HL-60/S4 treated with retinoic acid at 250 ng/mL for 4 days and 3 days (cell line): ENCODE results near the gene HMGB2.

Experiments
- in situ Hi-C: fragments of 300-500 bp; cut with MboI; formaldehyde crosslinking; loops from 2 replicates; pipeline ENCODE4 v1.7.0; 2022; ENCODE audit warnings: low sequenced_read_pairs

The HMGB2 gene

DNA sequence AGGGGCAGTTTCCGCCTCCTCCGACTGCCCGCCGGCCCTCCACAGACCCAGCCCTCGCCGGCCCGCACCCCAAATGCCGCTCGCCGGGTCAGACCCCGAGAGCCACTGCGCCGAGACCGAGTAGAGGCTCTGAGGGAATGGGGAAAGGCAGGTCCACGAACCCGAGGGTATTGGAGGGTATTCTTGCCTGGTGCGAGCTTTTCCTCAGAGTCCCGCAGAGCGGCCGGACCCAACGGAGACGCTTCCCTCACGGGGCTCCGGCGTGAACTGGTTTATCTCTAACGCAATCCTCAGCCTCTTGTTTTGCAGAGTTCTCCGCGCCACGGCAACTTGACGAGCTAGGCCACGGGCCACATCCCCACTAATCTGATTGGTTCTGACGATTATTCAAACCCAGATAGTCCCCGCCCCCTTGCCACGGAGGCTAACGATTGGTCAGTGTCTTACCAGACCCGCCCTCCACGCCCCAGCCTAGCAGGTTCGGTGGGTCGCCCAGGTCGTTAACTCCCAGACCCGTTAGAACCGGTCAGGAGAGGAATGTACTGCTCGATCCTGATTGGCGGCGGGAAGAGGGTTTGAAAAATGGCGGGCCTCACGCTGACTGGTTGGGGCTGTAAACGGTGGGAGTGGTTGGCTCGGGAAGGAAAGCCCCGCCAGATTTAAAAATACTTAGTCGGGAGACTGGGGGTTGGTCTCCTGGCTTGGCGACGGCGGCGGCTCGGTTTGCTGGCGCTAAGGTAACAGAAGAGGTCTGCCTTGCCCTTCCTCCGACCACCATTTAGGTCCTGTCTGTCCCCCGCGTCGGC lies at the start of gene HMGB2:
Gene HMGB2 (minus strand): TSS at position 274 of the 806 bp plus-strand sequence. CDS start 709 bp downstream, outside the sequence.
- in situ Hi-C loops, result no loop called here

DNA sequence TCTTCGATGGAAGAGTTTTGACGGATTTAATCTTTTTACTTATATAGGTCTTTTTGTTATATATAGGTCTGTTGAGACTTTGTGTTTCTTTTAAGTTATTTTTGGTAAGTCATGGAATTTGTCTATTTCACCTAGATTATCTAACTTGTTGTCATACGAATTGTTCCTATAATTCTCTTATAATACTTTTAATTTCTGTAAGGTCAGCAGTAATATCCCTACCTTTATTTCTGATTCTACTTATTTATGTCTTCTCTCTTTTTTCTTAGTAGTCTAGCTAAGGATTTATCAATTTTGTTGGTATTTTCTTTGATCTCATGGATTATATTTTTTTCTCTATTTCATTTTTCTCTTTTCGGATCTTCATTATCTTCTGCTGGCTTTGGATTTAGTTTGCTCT lies 48.2 kb upstream of the HMGB2 start:
- in situ Hi-C loops, result no loop called here

DNA sequence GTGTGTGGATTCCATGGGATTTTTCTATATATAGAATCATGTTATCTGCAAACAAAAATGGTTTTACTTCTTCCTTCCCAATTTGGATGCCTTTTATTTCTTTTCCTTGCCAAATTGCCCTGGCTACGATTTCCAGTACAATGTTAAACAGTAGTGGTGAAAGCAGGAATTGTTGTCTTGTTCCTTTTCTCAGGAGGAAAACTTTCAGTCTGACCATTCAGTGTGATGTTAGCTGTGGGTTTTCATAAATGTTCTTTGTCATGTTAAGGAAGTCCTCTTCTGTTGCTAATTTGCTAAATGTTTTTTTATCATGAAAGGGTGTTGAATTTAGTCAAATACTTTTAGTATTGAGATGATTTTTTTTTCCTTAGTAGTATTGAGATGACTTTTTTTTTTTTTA lies 47.5 kb upstream of the HMGB2 start:
- in situ Hi-C loops, result no loop called here

DNA sequence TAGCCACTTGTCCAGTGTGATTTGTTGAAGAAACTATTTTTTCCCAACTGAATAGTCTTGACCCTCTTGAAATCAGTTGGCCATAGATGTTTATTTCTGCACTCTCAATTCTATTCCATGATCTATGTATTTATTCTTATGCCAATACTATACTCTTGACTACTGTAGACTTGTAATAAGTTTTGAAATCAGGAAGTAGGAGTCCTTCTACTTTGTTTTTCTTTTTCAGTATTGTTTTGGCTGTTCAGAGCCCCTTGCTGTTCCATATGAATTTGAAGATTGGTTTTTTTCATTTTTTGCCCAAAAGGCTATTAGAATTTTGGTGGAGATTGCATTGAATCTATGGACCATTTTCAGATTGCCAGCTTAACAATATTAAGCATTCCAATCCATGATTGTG lies 46.8 kb upstream of the HMGB2 start:
- in situ Hi-C loops, result no loop called here

DNA sequence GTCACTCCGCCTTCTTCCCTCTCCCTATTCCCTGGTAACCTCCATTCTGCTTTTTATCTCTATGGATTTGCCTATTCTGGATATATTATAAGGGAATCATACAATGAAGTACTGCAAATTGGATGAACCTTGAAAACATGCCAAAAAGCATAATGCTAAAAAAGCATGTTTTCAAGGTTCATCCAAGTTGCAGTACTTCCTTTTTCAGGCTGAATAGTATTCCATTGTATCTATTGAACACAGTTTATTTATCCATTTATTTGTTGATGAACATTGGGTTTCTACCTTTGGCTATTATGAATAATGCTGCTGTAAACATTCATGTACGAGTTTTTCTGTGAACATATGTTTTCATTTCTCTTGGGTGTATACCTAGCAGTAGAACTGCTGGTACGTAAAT lies 45.8 kb upstream of the HMGB2 start:
- in situ Hi-C loops, result no loop called here

DNA sequence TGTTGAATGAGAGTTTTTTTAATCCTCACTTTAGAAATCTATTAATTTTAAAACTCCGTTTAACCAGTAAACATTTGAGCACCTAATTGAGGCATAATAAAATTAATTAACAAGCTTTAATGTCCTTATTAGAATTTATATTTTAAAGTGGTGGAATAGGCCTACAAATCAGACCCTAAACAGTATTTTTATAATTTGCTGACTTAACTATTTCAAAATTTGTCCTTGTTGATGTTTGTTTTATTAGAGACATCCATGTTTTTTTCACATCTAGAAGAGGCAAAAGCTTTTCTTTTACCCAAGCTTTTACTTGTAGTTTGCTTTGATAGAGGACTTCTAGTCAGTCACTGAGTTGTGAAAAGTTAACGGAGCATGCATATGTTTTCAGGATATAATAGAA lies 40.4 kb upstream of the HMGB2 start:
- in situ Hi-C loops, result no loop called here

DNA sequence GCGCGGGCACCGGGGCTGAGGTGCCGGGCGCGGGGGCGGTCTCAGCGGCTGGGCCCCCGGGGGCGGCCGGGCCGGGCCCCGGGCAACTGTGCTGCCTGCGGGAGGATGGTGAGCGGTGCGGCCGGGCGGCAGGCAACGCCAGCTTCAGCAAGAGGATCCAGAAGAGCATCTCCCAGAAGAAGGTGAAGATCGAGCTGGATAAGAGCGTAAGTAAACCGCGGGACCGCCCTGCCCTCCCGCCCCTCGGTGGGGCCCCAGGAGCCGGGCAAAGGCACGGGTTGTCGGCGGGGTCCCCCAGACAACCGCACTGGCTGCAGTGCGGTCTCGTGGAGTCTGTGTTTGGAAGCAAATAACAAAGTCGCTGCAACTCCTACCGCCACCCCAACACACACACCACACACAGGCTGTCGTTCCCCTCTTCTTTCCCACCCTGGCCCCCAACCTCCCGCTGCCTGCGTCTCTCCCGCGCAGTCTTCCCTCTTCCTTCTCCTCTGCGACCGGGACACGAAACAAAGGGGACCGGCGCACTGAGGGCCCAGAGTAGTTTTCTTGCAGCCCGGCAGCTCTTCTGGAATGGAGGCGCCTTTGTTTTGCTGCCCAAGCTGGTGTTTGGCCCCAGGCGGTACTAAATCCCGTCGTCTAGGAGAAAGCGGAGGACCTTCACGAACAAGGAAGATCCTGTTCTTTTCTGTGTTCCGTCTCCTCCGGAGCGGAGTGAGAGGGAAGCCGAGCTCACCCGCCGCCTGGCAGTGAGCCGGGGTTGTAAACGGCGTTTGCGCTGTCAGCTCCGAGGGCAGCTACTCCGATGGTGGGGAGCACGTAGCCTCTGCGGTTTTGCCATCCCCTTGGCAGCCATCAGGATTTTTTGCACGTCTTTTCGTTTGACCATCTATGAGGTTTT lies 37.4 kb upstream of the HMGB2 start:
- in situ Hi-C loops, result no loop called here

DNA sequence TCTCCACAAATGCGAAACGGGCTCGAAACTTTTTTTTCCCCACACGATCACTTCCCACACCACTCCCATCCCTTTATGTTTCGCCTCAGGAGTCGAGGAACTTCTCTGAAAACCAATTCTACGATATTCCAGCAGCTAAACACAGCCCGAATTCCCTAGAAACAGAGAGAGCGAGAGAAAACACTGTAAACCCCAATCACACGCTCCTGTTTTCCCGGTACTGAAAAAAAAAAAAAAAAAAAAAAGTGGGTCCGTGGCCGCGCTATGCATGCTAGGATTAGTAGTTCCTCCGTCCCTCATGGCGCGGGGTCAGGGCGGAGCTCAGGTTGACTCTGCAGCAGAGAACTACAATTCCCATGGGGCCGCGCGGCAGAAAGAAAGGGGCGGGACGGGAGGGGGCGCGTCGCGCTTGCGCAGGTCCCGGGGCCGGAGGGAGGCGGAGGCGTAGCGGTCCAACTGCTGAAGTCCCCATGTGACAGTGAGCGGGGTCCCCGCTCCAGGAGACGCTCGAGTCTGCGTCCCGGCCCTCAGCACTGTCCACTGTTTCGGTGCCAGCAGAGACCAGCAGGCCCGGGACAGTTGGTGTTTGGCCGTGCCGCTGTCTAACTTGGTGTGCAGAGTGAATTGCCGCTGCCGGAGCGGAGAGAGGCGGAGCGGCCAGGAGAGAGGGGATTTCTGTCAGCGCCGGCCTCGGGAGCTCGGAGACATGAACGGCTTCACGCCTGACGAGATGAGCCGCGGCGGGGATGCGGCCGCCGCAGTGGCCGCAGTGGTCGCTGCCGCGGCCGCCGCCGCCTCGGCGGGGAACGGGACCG lies 36.5 kb upstream of the HMGB2 start, which contains the start of gene SAP30:
Gene SAP30 (plus strand): TSS at position 478 of the 815 bp plus-strand sequence. CDS start 229 bp downstream, at position 707.
- in situ Hi-C loops, result no loop called here

DNA sequence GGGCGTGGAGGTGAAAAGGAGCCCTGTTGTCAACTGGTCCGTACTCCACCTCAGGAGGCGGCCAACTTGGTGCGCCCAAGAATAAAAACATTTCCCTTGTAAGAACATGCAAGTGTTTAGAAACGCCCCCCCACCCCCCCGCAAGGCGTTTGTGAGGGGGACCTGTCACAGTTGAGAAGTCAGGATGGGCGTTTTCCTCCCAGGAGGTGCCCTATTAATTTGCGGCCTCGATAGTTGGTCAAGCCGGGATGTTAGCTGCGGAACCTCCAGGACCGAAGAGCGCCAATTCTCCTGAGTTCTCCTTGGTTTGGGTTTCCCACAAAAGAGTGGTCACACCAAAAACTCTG lies 35.9 kb upstream of the HMGB2 start:
- in situ Hi-C loops, result no loop called here

DNA sequence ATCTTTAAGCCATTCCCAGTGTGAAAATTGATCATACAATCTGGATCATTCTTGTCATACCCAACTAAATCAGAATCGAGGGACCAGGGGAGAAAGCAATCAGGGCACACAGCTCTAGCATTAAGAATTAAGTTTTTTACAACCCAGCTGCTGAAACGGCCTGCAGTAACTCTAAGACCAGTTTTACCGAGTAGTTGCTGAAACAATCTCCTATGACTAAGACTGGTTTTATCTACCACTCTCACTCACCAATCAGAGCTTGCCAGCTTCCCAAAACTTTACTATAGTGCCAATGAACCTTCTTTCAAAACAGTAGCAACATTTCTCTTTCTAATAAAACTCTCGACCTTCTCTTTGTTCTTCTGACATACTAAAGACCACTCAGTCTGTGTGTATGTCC lies 33.8 kb upstream of the HMGB2 start:
- in situ Hi-C loops, result no loop called here

DNA sequence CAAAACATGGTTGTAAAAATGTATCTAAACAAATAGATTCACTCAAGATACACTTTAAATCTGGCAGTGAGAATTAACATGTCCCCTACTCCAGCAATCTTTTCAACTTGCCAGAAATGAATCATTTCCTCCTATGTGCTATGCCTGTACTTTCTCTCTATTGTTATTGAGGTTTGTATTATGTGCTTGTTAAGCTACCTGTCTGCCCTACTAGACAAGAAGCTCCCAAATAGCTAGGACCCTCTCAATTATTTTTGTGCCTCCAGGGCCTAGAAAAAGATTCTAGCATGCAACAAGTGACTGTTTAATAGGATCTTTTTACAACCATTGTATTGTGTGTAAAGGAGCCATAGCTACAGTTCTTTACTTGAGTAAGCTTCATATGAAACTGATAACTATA lies 33.1 kb upstream of the HMGB2 start:
- in situ Hi-C loops, result no loop called here

DNA sequence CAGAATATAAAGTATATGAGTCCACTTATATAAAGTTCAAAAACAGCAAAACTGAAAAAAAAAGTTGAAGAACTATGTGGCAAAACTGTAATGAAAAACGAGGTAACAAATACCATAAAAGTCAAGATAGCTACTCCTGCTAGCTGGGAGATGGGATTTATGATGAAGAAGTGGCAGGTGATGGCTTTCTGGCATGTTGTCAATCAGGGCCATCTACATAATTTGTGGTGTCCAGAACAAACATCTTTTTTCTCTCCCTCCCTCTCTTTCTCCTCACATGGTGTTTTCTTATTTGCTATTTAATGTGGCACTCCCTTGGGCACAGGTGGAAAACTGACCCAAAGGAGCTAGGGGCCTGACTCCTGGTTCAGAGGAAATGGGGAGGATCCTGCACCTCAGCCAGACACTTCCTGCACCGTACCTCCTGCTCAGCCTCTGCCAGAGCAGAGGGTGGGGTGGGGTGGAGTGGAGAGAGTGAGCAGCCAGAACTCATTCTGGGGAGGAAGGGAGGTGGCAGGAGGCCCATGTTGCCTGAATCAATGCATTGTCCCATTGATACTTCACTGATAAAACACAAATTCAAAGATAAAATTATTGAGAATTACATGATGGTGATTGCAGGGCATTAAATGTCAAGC lies 31.3 kb upstream of the HMGB2 start:
- in situ Hi-C loops, result no loop called here

DNA sequence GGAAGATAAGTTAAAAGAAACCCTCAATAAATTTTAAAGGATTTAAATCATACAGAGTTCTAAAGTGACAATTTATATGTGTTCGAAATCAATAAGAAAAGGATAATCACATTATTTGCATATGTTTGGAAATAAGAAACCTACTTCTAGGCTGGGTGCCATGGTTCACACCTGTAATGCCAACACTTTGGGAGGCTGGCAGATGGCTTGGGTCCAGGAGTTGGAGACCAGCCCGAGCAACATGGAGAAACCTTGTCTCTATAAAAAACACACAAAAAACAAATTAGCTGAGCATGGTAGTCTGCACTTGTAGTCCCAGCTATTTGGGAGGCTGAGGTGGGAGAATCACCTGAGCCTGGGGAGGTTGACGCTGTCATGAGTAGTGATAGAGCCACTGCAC lies 28.5 kb upstream of the HMGB2 start:
- in situ Hi-C loops, result no loop called here

DNA sequence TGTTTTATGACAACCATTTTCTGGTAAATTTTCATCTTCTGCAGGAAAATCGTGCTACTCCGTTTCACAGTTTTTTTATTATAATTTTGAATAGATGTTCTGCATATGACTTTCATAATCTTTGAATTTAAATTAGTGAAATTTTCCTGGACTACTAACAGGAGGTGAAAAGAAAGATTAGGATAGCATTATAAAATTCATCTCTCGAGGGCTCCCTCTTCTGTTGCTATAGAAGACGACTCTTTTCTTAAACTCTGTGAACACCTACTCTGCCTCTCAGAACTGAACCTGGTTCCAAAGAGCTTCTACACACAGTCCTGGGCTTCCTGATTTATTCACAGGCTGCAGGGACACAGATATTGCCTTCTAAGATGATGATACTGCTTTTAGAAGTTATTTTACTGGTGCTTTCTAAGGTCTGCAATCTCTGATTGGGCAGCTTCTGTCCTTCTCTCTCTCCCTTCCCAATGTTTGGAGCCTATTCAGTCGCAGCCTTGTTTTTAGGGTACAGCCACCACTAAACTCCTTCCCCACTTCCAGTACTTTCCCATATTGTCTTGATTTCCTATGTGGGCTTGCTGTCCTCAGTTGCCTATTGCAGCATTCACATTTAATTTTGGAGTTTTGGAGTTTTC lies 26.5 kb upstream of the HMGB2 start:
- in situ Hi-C loops, result no loop called here

DNA sequence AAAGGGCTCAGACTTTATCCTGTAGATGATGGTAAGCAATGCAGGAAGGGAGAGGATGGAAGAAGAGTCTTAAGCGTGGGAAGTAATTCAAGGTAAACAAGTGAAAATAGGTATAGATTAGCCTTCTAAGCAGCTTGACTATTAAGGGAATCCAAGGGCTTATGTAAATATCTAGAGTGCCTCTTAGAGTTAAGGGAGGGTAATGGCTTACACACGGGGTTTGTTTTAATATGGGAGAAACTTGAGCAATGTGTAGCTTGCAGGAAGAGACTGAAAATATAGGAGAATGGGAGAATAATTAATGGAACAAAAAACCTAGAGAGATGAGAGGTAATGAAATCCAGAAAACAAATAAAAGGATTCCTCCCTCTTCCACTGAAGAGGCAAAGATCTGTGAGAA lies 23.8 kb upstream of the HMGB2 start:
- in situ Hi-C loops, result no loop called here

DNA sequence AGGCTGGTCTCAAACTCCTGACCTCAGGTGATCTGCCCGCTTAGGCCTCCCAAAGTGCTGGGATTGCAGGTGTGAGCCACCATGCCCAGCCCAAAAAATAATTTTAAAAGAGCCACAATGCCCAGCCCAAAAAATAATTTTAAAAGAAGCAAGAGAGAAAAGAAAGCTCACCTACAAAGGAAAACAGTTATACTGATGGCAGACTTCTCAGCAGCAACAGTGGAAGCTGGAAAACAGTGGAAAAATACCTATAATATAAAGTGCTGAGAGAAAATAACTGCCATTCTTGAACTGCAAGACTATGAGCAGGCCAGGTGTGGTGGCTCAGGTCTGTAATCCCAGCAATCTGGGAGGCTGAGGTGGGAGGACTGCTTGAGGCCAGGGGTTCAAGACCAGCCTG lies 13.3 kb upstream of the HMGB2 start:
- in situ Hi-C loops, result no loop called here

DNA sequence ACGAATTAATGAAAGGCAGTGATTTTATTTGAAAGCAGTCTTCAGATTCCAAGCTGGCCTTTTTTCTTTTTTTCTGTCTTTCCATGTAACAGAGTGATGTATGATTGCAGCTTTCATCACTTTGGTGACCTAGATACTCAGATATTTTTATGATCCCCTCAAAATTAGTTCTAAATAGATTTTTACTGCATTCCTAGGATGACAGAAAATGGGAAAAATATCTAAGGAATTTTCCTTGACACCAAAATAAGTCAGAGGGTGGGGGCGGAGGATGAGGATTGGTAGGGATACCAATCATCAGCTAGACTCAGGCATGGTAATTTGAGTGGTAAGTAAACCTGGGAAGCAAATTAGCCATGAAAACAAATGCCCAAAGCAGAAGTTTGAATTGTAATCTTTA lies 11.9 kb upstream of the HMGB2 start:
- in situ Hi-C loops, result no loop called here

DNA sequence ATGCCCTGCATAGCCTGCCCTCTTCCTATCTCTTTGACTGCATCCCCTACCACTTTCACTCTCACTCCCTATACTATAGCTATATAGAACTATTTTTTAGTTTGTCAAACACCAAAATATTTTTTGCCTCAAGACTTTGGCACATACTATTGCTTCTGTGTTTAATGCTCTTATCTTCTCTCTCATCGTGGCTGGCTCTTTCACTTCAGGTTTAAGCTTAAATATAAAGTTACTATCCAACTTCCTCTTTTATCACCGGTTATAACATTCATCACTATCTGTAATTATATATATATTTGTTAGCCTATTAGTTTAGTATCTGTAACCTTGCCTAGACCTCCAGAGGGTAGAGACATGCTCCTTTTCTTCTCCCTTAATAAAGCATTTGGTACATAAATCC lies 11.5 kb upstream of the HMGB2 start:
- in situ Hi-C loops, result no loop called here

DNA sequence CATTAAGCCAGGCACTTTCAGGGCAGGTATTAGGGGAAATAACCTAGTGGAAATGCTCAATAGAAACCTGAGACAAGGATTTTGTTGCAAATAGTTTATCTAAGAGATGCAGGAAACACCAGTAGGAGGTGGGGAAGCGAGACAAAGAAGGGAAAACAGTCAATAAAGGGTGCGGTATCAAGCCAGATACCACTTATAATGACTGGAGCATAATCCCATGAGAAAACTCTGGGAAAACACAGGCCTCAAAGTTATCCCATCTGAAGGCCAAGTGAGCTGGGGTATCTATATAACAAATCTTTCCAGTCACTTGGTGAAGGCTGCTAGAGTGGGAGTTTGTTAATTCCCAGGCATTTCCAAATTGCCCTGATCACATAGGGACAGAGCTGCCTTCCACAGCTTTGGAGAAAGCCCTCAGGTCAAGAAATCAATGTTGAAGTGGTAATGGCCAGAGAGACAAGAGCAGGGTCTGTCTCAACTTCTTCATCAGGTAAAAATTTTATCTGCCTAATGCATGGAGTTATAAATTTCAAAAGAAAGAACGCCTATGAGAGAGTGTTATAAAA lies 9.8 kb upstream of the HMGB2 start:
- in situ Hi-C loops, result no loop called here

DNA sequence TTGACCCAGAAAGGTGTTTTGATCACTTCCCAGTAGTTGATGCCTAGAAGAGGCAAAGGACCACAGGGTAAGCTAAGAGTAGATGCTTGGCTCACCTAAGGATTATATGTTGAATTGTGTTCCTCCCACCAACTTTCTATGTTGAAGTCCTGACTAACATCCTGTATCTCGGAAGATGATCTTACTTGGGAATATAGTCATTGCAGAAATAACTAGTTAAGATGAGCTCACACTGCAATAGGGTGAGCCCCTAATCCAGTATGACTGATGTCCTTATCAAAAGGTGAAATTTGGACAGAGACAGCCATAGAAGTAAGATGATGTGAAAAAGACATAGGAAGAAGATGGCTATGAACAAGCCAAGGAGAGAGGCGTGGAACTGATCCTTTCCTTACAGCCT lies 3.3 kb upstream of the HMGB2 start:
- in situ Hi-C loops, result no loop called here
